NT2/D1 (cell line): ENCODE measurements around the gene HJV.

Source experiments
- SUZ12 ChIP-seq: IDR thresholded peaks from 2 replicates; pipeline ENCODE4 v1.6.1; 2011; ENCODE audit not compliant: insufficient read length, insufficient read depth; ENCODE audit errors: extremely low read depth
- YY1 ChIP-seq: IDR thresholded peaks from 2 replicates; pipeline ENCODE4 v1.6.1; 2011; ENCODE audit not compliant: insufficient read length, insufficient read depth
- ZNF274 ChIP-seq: IDR thresholded peaks from 2 replicates; pipeline ENCODE4 v1.6.1; 2011; ENCODE audit warnings: mild to moderate bottlenecking, low read depth, low read length

GRCh38 chr1:145982010-145982723 lies 39.4 kb downstream of the HJV start:
- TF ChIP-seq ZNF274 (no peak), SUZ12 (no peak), YY1 (no peak)
